ENCODE results near the gene PCBD1. TPM values are rescaled to one million over a fixed set of nuclear protein-coding genes. Genes with fewer than 3 reads are reported as not detected.

PCBD1 gene
- total and polyA plus RNA-seq, 2 donors (not counting 1 experiment from before 2014, with no cell fraction given) = 6.7 to 14.1 TPM

DNA sequence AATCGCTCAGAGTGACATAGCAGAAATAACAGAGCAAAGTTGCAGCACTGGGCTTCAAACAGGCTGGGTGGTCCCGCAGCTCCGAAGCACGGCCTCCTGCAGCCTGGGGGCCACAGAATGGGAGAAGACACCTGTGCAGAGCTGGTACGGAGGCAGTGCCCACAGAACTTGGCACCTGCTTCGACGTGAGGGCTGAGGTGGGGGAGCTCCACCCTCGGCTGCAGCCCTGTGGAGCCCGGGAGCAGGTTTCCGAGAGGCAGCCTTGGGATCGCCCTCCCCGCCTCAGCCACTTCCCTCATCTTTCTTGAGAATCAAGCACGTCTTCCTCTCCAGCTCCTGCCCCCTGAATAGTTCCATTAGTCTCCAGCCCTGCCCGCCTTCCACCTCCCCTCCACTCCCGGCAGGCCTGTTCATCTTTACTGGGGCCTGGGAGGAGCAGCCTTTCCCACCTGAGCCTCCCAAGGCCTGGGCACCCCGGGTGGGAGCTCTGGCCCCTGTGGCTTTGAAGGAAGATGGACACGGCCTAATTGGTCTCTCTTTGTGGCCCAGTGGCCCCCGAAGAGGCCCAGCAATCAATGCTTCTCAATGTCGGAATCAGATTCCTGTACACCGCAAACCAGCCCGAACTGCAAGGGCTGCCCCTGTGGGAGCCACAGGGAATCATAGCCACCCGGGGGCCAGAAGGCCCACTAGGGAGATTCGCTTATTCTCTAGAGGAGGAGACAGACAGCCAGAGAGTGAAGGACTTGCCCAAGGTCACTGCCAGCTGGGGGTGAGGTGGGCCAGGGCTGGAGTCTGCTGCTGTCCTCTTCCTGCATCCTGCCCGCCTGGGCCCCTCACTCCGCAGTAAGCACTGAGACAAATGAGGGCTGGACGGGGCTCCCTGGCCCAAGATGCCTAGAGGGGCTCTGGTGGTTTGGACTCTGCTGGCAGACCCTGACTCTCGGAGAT, 17.0 kb upstream of the PCBD1 start:
- Mint-ChIP-seq H3K27ac (no peak overlapping the region), H3K4me3 (no peak overlapping the region), H3K4me1 (no peaks in the 10 kb centered on the region), H3K9me3 (ENCODE audit: insufficient read depth) (no peaks in the 10 kb centered on the region), H3K27me3 (peaks cover 25% of the 10 kb centered on the region)
- no peak for TF ChIP-seq EZH2 (IDR thresholded peaks at IDR 0.05; ENCODE audit: borderline replicate concordance, insufficient read depth, low read depth, low read length, poor library complexity, severe bottlenecking)
- TF ChIP-seq, protein P1, sequence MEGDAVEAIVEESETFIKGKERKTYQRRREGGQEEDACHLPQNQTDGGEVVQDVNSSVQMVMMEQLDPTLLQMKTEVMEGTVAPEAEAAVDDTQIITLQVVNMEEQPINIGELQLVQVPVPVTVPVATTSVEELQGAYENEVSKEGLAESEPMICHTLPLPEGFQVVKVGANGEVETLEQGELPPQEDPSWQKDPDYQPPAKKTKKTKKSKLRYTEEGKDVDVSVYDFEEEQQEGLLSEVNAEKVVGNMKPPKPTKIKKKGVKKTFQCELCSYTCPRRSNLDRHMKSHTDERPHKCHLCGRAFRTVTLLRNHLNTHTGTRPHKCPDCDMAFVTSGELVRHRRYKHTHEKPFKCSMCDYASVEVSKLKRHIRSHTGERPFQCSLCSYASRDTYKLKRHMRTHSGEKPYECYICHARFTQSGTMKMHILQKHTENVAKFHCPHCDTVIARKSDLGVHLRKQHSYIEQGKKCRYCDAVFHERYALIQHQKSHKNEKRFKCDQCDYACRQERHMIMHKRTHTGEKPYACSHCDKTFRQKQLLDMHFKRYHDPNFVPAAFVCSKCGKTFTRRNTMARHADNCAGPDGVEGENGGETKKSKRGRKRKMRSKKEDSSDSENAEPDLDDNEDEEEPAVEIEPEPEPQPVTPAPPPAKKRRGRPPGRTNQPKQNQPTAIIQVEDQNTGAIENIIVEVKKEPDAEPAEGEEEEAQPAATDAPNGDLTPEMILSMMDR (IDR thresholded peaks at IDR 0.05) = no peak
- no peaks in the 10 kb centered on the region for H3K4me1 ChIP-seq (ENCODE audit: control insufficient read depth in 2 of 2, insufficient read depth in 2 of 2, low read length in 2 of 2)
- no peak overlapping the region for H3K4me3 ChIP-seq (ENCODE audit: control extremely low read depth in 1 of 5, extremely low read depth in 1 of 5, insufficient read depth in 1 of 5, low read depth in 2 of 5, low read length in 4 of 5)
- ATAC-seq (ENCODE audit: low read depth) (no peak), DNase-seq (no peak)
- H4K20me1 ChIP-seq (ENCODE audit: control insufficient read depth, insufficient read depth, low read length, poor library complexity, severe bottlenecking) = no peaks in the 10 kb centered on the region
- H2AFZ ChIP-seq (ENCODE audit: insufficient read depth, low read depth, low read length, poor library complexity, severe bottlenecking) = no peak overlapping the region
- H3K36me3 ChIP-seq (replicated peaks in 1 of 2; ENCODE audit: control extremely low read depth in 1 of 2, control insufficient read depth in 1 of 2, extremely low read depth in 1 of 2, insufficient read depth in 2 of 2, low read length in 1 of 2) = no peaks in the 10 kb centered on the region
- no peaks in the 10 kb centered on the region for H3K9me3 ChIP-seq (ENCODE audit: control extremely low read depth in 1 of 3, control insufficient read depth in 2 of 3, insufficient read depth in 1 of 3, low read length in 2 of 3)
- no peak overlapping the region for H3K4me2 ChIP-seq (replicated peaks; ENCODE audit: low read depth, low read length, poor library complexity, severe bottlenecking)
- CTCF ChIA-PET = no interaction called here
- H3K9ac ChIP-seq (ENCODE audit: low read length) = no peak overlapping the region
- no peak overlapping the region for H3K27ac ChIP-seq (ENCODE audit: low read length in 2 of 2)
- POLR2A ChIA-PET = no interaction called here
- H3K79me2 ChIP-seq (ENCODE audit: control insufficient read depth, insufficient read depth, low read length) = no peaks in the 10 kb centered on the region
- WGBS (ENCODE audit: insufficient coverage) = 88% methylated on average over 24 of the region's 27 CpGs
- peaks cover 0 to 12% (median 0%) of the 10 kb centered on the region in 4 experiments for H3K27me3 ChIP-seq (replicated peaks in 1 of 4; ENCODE audit: control extremely low read depth in 1 of 4, control insufficient read depth in 3 of 4, insufficient read depth in 4 of 4, low read length in 3 of 4)
- intact Hi-C loops (cut with micrococcal nuclease) = no loop called here
